AG09309 (cell line): ENCODE measurements around the gene CALHM2.

ENCODE experiments used
- DNase-seq: peaks from one replicate; pipeline ENCODE4 v3.0.0-alpha.2; 2010; ENCODE audit warnings: low read depth
- H3K4me3 ChIP-seq: 2 replicates; pipeline ENCODE4 v1.5.1; 2011; ENCODE audit warnings: mild to moderate bottlenecking, low read depth, low read length, moderate library complexity; ENCODE audit not compliant: control insufficient read depth
- CTCF ChIP-seq: IDR thresholded peaks from 2 replicates; pipeline ENCODE4 v1.5.1; 2011; ENCODE audit warnings: mild to moderate bottlenecking, low read depth, low read length, inconsistent platforms; ENCODE audit not compliant: insufficient read depth, control insufficient read depth; ENCODE audit errors: missing control alignments

Gene CALHM2

GRCh38 chr10:103445366-103445765 lies 6.8 kb downstream of the CALHM2 start:
- no peak for DNase-seq
- no peak overlapping the region for H3K4me3 ChIP-seq
- TF ChIP-seq CTCF, result no peak

- no peak for TF ChIP-seq CTCF
- DNase-seq, result no peak
- H3K4me3 ChIP-seq, result no peak overlapping the region
Observed at GRCh38 chr10:103444478-103444877, 7.7 kb downstream of the CALHM2 start.

GRCh38 chr10:103443475-103444185 lies 8.5 kb downstream of the CALHM2 start:
- no peak overlapping the region for H3K4me3 ChIP-seq
- no peak for DNase-seq
- TF ChIP-seq CTCF, result no peak

GRCh38 chr10:103442031-103442461 lies 10.1 kb downstream of the CALHM2 start:
- TF ChIP-seq CTCF, result no peak
- DNase-seq, result peak; percentile 33
- H3K4me3 ChIP-seq, result no peak overlapping the region

GRCh38 chr10:103441611-103442010 lies 10.6 kb downstream of the CALHM2 start:
- DNase-seq, result no peak
- TF ChIP-seq CTCF, result no peak
- no peak overlapping the region for H3K4me3 ChIP-seq

GRCh38 chr10:103441206-103441605 lies 11.0 kb downstream of the CALHM2 start:
- H3K4me3 ChIP-seq, result no peak overlapping the region
- no peak for DNase-seq
- TF ChIP-seq CTCF, result no peak
